Natural killer cell (primary cell): ENCODE measurements around the gene ZNF385C. TPM values are rescaled to one million over a fixed set of nuclear protein-coding genes. Genes with fewer than 3 reads are reported as not detected.
A peak's percentile ranks its signal among the peaks of the same experiment; 100 is the strongest.
"Not testable (repeated sequence)": the region's sequence is repeated elsewhere in the genome, so short reads cannot be mapped to it uniquely, and the experiment has no call there.

ENCODE experiments used
- ATAC-seq, 3 donors: fragments of 150-1000 bp in 2 of 3; fragments of 200-7000 bp in 1 of 3; cut with Tn5 transposase; 1 replicate in 1 of 3; 2 replicates in 2 of 3; pipeline ENCODE4 v1.10.0; 2021; ENCODE audit warnings: mild to moderate bottlenecking in 2 of 3, moderate library complexity in 2 of 3
- DNase-seq, 2 donors: peaks; one replicate each; pipeline versions ENCODE4 v3.0.0 to v3.0.0-alpha.2; 2013 to 2021; ENCODE audit warnings: mixed read lengths in 1 of 2
- H3K27ac ChIP-seq: one replicate; pipeline ENCODE4 v1.5.1; 2013; ENCODE audit warnings: mild to moderate bottlenecking, low read length
- H3K27me3 ChIP-seq: one replicate; pipeline ENCODE4 v1.6.1; 2013; ENCODE audit warnings: low read length; ENCODE audit not compliant: control insufficient read depth, insufficient read depth
- H3K36me3 ChIP-seq: one replicate; pipeline ENCODE4 v1.6.1; 2013; ENCODE audit warnings: low read length; ENCODE audit not compliant: control insufficient read depth, insufficient read depth
- H3K4me1 ChIP-seq: one replicate; pipeline ENCODE4 v1.6.1; 2013; ENCODE audit warnings: low read length; ENCODE audit not compliant: control insufficient read depth, insufficient read depth
- H3K4me3 ChIP-seq: one replicate; pipeline ENCODE4 v1.5.1; 2013; ENCODE audit warnings: low read length
- H3K9me3 ChIP-seq: one replicate; pipeline ENCODE4 v1.6.1; 2013; ENCODE audit warnings: low read length; ENCODE audit not compliant: control insufficient read depth, insufficient read depth
- H3K27ac Mint-ChIP-seq, 2 donors: one replicate each; pipeline ENCODE4 v1.8.0; 2022; ENCODE audit warnings: mild to moderate bottlenecking in 2 of 2, mixed read lengths in 2 of 2, moderate library complexity in 1 of 2
- H3K27me3 Mint-ChIP-seq, 2 donors: one replicate each; pipeline ENCODE4 v1.8.0; 2022; ENCODE audit warnings: low read depth in 2 of 2, mixed read lengths in 2 of 2
- H3K36me3 Mint-ChIP-seq: one replicate; pipeline ENCODE4 v1.8.0; 2022; ENCODE audit warnings: mixed read lengths
- H3K4me1 Mint-ChIP-seq, 2 donors: one replicate each; pipeline ENCODE4 v1.8.0; 2022; ENCODE audit warnings: mixed read lengths in 2 of 2
- H3K4me3 Mint-ChIP-seq: one replicate; pipeline ENCODE4 v1.8.0; 2022; ENCODE audit warnings: mild to moderate bottlenecking, moderate library complexity, mixed read lengths
- H3K9me3 Mint-ChIP-seq, 2 donors: one replicate each; pipeline ENCODE4 v1.8.0; 2022; ENCODE audit warnings: mixed read lengths in 2 of 2
- WGBS: methylation state at CpG from one replicate; pipeline ENCODE4 v1.1.7; 2013; ENCODE audit warnings: missing lambda C conversion rate; ENCODE audit not compliant: insufficient coverage; 5-methylcytosine and 5-hydroxymethylcytosine counted together
- intact Hi-C: fragments of 100-400 bp; cut with micrococcal nuclease; formaldehyde crosslinking; loops from one replicate; pipeline ENCODE4 v1.14.2; 2022
- total RNA-seq, 4 donors: library from RNA; stranded (reverse); fragments of 120-200 nt in 1 of 4; gene quantifications; one replicate each; pipeline versions ENCODE4 v1.2.3 to v1.2.4, GENCODE V29; 2013 to 2022
- TF ChIP-seq, protein P1 (sequence below): fragments of 200-600 bp; IDR thresholded peaks from one replicate; pipeline ENCODE4 v1.8.0; 2022; ENCODE audit warnings: antibody characterized with exemption

ZNF385C gene
- total RNA-seq, 3 donors from 2014 or later (not counting 1 experiment from before 2014, with no cell fraction given), result 0.28 TPM; not detected in 2

DNA sequence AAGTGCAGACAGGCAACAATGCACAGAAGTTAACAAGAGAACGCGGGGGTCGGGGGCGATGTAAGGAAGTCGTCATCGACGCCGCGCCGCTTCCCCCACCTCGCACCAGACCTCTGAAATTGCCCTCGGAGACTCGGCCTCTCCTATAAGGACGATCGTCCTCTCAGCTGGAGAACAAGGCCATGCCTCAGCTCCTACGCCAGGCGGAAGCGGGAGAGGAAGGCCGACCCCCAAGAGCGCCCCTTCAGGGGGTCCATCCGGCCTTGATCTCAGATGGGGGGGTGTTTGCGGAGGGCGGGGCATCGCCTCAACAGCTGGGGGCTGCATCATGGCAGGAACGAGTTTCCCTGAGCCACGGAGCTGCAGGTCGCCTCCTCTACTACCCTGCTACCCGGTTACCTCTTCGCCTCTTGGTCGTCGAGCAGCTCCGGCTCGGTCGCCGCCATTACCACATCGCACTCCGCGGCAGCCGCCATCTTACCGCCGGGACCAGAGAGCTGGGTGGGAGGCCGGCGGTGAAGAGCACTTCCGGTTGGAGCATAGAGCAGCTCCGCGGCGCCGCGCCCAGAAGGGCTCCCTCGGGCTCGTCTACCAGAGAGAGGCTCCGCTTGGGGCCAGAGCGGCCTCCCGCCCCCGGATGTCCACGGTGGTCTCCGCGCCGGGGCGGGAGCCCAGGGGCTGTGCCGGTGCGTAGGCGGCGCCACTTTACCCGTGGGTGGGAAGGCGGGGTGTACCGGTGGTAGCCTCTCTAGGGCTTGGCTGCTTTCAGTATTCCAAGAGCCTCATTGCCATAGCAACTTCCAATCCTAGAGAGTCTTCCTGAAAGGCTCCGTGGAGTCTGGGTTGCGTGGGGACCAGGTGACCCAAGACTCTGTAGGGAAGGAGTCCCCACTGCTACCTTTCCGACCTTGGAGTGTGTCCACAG, 81.1 kb downstream of the ZNF385C start, which contains the start of gene DNAJC7:
TSS of gene DNAJC7 (minus strand) at position 499 of the 925 bp plus-strand sequence. CDS start at position 476, 23 bp downstream.
- ATAC-seq (peak; percentile 79 to 92 (median 85)), DNase-seq (peak; percentile 86 to 94)
- H3K4me1 Mint-ChIP-seq, result peaks cover 80 to 81% of the 10 kb centered on the region in 2 donors
- Histone ChIP-seq H3K4me3 (peak within 1 kb of the TSS; percentile 99), H3K9me3 (no peaks in the 10 kb centered on the region), H3K27ac (peak within 1 kb of the TSS; percentile 98), H3K36me3 (peaks cover 2% of the 10 kb centered on the region), H3K27me3 (no peaks in the 10 kb centered on the region), H3K4me1 (peaks cover 46% of the 10 kb centered on the region)
- WGBS, result under 1% methylated on average over 70 of the region's 70 CpGs
- peaks cover 0 to 2% of the 10 kb centered on the region in 2 donors for H3K9me3 Mint-ChIP-seq
- H3K4me3 Mint-ChIP-seq, result peak within 1 kb of the TSS; percentile 99
- intact Hi-C loops, result loop anchor here (1.0 kb wide), 1 partner anchor 51 kb away; the partner anchor contains the start of gene CNP
- H3K27me3 Mint-ChIP-seq, result no peaks in the 10 kb centered on the region
- TF ChIP-seq, protein P1, sequence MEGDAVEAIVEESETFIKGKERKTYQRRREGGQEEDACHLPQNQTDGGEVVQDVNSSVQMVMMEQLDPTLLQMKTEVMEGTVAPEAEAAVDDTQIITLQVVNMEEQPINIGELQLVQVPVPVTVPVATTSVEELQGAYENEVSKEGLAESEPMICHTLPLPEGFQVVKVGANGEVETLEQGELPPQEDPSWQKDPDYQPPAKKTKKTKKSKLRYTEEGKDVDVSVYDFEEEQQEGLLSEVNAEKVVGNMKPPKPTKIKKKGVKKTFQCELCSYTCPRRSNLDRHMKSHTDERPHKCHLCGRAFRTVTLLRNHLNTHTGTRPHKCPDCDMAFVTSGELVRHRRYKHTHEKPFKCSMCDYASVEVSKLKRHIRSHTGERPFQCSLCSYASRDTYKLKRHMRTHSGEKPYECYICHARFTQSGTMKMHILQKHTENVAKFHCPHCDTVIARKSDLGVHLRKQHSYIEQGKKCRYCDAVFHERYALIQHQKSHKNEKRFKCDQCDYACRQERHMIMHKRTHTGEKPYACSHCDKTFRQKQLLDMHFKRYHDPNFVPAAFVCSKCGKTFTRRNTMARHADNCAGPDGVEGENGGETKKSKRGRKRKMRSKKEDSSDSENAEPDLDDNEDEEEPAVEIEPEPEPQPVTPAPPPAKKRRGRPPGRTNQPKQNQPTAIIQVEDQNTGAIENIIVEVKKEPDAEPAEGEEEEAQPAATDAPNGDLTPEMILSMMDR, result no peak
- H3K36me3 Mint-ChIP-seq, result no peaks in the 10 kb centered on the region
- H3K27ac Mint-ChIP-seq, result peak within 1 kb of the TSS; percentile 96 to 99

DNA sequence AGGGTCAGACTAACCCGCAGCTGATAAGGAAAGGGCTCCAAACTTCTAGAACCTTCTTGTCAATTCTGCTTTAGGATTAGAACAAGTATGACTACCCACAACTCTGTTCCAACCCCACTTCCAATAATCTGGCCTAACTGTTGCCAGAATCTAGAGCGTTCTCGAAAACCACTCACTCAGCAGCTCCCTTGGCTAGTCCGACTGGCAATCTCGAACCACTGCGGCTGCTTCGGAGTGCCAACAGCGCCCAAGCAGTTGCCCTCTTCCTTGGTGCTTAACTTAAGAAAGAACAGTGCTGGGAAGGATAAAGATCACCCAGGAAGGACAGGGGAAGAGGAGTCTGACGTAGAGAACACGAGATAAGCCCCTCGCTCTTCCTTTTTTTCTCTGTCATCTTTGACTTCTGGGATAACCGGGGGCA, 81.9 kb downstream of the ZNF385C start:
- Mint-ChIP-seq H3K27me3 (no peaks in the 10 kb centered on the region), H3K27ac (peak overlapping the region; percentile 96 to 99), H3K36me3 (no peaks in the 10 kb centered on the region), H3K4me3 (peak overlapping the region; percentile 99), H3K4me1 (peaks cover 82 to 85% of the 10 kb centered on the region in 2 donors), H3K9me3 (peaks cover 0 to 2% of the 10 kb centered on the region in 2 donors)
- ATAC-seq, result no peak
- Histone ChIP-seq H3K27ac (peak overlapping the region; percentile 98), H3K4me3 (peak overlapping the region; percentile 99), H3K9me3 (no peaks in the 10 kb centered on the region), H3K4me1 (peaks cover 46% of the 10 kb centered on the region), H3K27me3 (no peaks in the 10 kb centered on the region), H3K36me3 (no peaks in the 10 kb centered on the region)
- DNase-seq, result peak in 1 of 2 donors; percentile 42
- 5% methylated on average over 12 of the region's 12 CpGs for WGBS
- TF ChIP-seq, protein P1, result no peak
- intact Hi-C loops, result no loop called here

DNA sequence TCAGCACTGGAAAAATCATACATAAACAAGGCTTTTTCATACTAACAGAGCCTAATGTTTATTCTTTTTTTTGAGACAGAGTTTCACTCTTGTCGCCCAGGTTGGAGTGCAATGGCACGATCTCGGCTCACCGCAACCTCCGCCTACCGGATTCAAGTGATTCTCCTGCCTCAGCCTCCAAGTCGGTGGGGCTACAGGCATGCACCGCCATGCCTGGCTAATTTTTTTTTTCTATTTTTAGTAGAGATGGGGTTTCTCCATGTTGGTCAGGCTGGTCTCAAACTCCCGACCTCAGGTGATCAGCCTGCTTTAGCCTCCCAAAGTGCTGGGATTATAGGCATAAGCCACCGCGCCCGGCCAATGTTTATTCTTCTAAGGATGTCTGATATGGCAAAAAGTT, 84.5 kb downstream of the ZNF385C start:
- DNase-seq, H3K9me3 Mint-ChIP-seq, intact Hi-C loops, H3K36me3 Mint-ChIP-seq, ATAC-seq, H3K9me3 ChIP-seq, H3K27me3 ChIP-seq, H3K4me3 ChIP-seq, H3K27me3 Mint-ChIP-seq, H3K27ac ChIP-seq, H3K4me3 Mint-ChIP-seq, H3K36me3 ChIP-seq: not testable (repeated sequence)
- Mint-ChIP-seq H3K27ac (peak overlapping the region in 1 of 2 donors; percentile 56), H3K4me1 (peaks cover 80 to 87% of the 10 kb centered on the region in 2 donors)
- 98% methylated on average over 12 of the region's 12 CpGs for WGBS
- H3K4me1 ChIP-seq, result peaks cover 41% of the 10 kb centered on the region

DNA sequence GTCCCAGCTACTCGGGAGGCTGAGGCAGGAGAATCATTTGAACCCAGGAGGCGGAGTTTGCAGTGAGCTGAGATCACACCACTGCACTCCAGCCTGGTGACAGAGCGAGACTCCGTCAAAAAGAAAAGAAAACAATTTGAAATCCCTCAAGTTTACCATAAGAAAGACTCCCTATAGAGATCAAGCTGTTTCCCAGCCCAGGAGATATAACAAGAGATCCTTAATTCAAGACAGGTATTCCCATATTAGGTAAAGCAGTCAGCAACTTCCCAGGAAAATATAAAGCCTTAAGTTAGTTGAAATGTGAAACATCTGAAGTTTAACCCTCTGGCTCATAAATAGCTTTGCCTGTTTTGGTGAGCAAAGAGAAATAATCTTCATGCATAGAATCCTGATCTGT, 85.9 kb downstream of the ZNF385C start:
- ATAC-seq, H3K9me3 Mint-ChIP-seq, H3K4me3 ChIP-seq, H3K4me3 Mint-ChIP-seq, H3K27ac ChIP-seq, H3K27me3 ChIP-seq, H3K27me3 Mint-ChIP-seq, H3K36me3 ChIP-seq, H3K36me3 Mint-ChIP-seq, intact Hi-C loops, H3K9me3 ChIP-seq, H3K27ac Mint-ChIP-seq, DNase-seq: not testable (repeated sequence)
- WGBS, result 93% methylated on average over 4 of the region's 4 CpGs
- peaks cover 30% of the 10 kb centered on the region for H3K4me1 ChIP-seq
- peaks cover 68 to 74% of the 10 kb centered on the region in 2 donors for H3K4me1 Mint-ChIP-seq
